IPS-15b (cell line): ENCODE measurements around the gene ACSM6.
"Not testable (repeated sequence)": the region's sequence is repeated elsewhere in the genome, so short reads cannot be mapped to it uniquely, and the experiment has no call there.

Experiments used
- H3K27me3 ChIP-seq: one replicate; pipeline ENCODE4 v1.6.1; 2013; ENCODE audit warnings: low read length; ENCODE audit not compliant: control insufficient read depth, insufficient read depth
- H3K36me3 ChIP-seq: one replicate; pipeline ENCODE4 v1.6.1; 2013; ENCODE audit warnings: low read length; ENCODE audit not compliant: control insufficient read depth, insufficient read depth
- H3K4me1 ChIP-seq: one replicate; pipeline ENCODE4 v1.6.1; 2013; ENCODE audit warnings: mild to moderate bottlenecking, low read length; ENCODE audit not compliant: control insufficient read depth, insufficient read depth
- H3K4me3 ChIP-seq: one replicate; pipeline ENCODE4 v1.5.1; 2013; ENCODE audit warnings: low read depth, low read length
- H3K9ac ChIP-seq: one replicate; pipeline ENCODE4 v1.6.1; 2013; ENCODE audit warnings: low read depth, mild to moderate bottlenecking, low read length
- H3K9me3 ChIP-seq: one replicate; pipeline ENCODE4 v1.6.1; 2013; ENCODE audit warnings: mild to moderate bottlenecking, low read length; ENCODE audit not compliant: control insufficient read depth, insufficient read depth

Gene ACSM6

DNA sequence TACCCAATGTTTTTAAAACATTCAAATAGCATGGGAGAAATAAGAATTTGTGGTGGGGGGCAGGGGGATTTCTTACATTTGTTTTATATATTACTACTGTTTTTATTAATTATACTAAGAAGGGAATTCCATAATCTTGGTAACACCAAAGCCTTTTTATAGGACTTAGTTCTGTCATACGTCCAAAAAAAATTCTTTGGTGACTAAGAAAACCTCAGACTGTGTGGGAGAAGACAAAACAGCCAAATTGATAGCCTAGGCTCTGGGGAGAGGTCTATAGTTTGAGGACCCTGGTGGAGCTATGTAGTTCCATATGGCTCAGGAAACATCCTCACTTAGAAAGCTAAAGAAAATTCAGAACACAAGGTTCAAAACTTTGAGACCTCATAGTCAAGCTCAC, 23.4 kb downstream of the ACSM6 start:
- Histone ChIP-seq H3K4me1 (no peaks in the 10 kb centered on the region), H3K27me3 (no peaks in the 10 kb centered on the region), H3K9me3 (no peaks in the 10 kb centered on the region), H3K9ac (no peak overlapping the region), H3K36me3 (no peaks in the 10 kb centered on the region), H3K4me3 (no peak overlapping the region)

GRCh38 chr10:95220539-95220938, 26.5 kb downstream of the ACSM6 start:
- H3K4me3 ChIP-seq: no peak overlapping the region
- no peak overlapping the region for H3K9ac ChIP-seq
- H3K27me3 ChIP-seq: no peaks in the 10 kb centered on the region
- no peaks in the 10 kb centered on the region for H3K9me3 ChIP-seq
- H3K4me1 ChIP-seq: no peaks in the 10 kb centered on the region
- H3K36me3 ChIP-seq: no peaks in the 10 kb centered on the region

- Histone ChIP-seq H3K27me3 (no peaks in the 10 kb centered on the region), H3K9me3 (no peaks in the 10 kb centered on the region), H3K4me1 (no peaks in the 10 kb centered on the region), H3K36me3 (no peaks in the 10 kb centered on the region), H3K4me3 (no peak overlapping the region), H3K9ac (no peak overlapping the region)
Measured at GRCh38 chr10:95221124-95221523, 27.1 kb downstream of the ACSM6 start.

GRCh38 chr10:95225136-95225535, 31.1 kb downstream of the ACSM6 start:
- no peak overlapping the region for H3K9ac ChIP-seq
- H3K4me1 ChIP-seq: peaks cover 17% of the 10 kb centered on the region

DNA sequence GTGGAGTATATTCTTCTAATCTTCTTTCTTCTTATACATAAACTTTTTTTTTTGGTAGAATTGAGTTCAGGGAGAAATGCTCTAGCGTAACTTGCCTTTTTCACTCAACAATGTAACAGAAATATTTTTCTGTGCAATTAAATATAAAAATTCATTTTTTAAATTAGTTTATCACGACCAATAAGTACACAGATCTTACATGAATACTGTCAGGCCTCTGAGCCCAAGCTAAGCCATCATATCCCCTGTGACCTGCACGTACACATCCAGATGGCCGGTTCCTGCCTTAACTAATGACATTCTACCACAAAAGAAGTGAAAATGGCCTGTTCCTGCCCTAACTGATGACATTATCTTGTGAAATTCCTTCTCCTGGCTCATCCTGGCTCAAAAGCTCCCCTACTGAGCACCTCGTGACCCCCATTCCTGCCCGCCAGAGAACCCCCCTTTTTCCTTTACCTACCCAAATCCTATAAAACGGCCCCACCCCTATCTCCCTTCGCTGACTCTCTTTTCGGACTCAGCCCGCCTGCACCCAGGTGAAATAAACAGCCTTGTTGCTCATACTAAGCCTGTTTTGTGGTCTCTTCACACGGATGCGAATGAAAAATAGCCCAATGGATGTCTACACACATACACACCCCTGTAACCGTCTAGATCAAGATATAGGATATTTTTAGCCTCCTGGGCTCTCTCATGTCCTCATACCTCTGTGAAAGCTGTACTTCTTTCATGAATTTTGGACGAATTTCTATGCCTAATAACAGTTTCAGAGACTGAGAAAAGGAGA, 35.1 kb downstream of the ACSM6 start:
- not testable (repeated sequence) for H3K27me3 ChIP-seq, H3K9me3 ChIP-seq, H3K36me3 ChIP-seq
- Histone ChIP-seq H3K4me3 (peak overlapping the region; percentile 30), H3K9ac (peak overlapping the region; percentile 26), H3K4me1 (peaks cover 27% of the 10 kb centered on the region)

More at GRCh38 chr10:95225136-95225535, 31.1 kb downstream of the ACSM6 start:
- no peaks in the 10 kb centered on the region for H3K27me3 ChIP-seq
- no peaks in the 10 kb centered on the region for H3K9me3 ChIP-seq
- H3K4me3 ChIP-seq: no peak overlapping the region
- H3K36me3 ChIP-seq: no peaks in the 10 kb centered on the region

GRCh38 chr10:95229724-95230627, 35.9 kb downstream of the ACSM6 start:
- peak overlapping the region; percentile 62 for H3K4me3 ChIP-seq
- no peaks in the 10 kb centered on the region for H3K36me3 ChIP-seq
- no peaks in the 10 kb centered on the region for H3K9me3 ChIP-seq
- H3K27me3 ChIP-seq: no peaks in the 10 kb centered on the region
- peak overlapping the region; percentile 99 for H3K9ac ChIP-seq
- peaks cover 27% of the 10 kb centered on the region for H3K4me1 ChIP-seq

GRCh38 chr10:95230677-95231586, 36.9 kb downstream of the ACSM6 start:
- not testable (repeated sequence) for H3K27me3 ChIP-seq, H3K36me3 ChIP-seq, H3K9me3 ChIP-seq
- Histone ChIP-seq H3K4me3 (peak overlapping the region; percentile 62), H3K4me1 (peaks cover 27% of the 10 kb centered on the region), H3K9ac (peak overlapping the region; percentile 99)

- Histone ChIP-seq H3K9ac (no peak overlapping the region), H3K27me3 (no peaks in the 10 kb centered on the region), H3K9me3 (no peaks in the 10 kb centered on the region), H3K4me3 (no peak overlapping the region), H3K36me3 (peaks cover 14% of the 10 kb centered on the region), H3K4me1 (peaks cover 23% of the 10 kb centered on the region)
Measured at GRCh38 chr10:95233377-95234034, 39.5 kb downstream of the ACSM6 start.

GRCh38 chr10:95234951-95235350, 40.9 kb downstream of the ACSM6 start:
- Histone ChIP-seq H3K36me3 (peaks cover 15% of the 10 kb centered on the region), H3K9ac (no peak overlapping the region), H3K4me3 (no peak overlapping the region)

DNA sequence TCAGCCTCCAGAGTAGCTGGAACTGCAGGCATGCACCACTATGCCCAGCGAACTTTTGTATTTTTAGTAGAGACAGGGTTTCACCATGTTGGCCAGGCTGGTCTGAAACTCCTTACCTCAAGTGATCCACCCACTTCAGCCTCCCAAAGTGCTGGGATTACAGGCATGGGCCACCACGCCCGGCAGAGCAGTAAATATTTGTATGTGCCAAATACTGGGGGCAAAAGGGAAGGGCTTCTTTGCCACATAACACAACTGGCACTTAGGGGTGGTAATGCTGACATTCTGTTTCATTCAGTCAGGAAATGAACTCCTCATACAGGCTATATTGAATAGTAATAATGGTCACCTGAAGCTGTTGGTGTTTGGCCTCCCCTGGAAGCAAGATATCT, 41.6 kb downstream of the ACSM6 start:
- Histone ChIP-seq H3K36me3 (peaks cover 22% of the 10 kb centered on the region), H3K27me3 (no peaks in the 10 kb centered on the region)

More at GRCh38 chr10:95234951-95235350, 40.9 kb downstream of the ACSM6 start:
- H3K9me3 ChIP-seq: no peaks in the 10 kb centered on the region
- H3K27me3 ChIP-seq: no peaks in the 10 kb centered on the region
- H3K4me1 ChIP-seq: peaks cover 12% of the 10 kb centered on the region

More for the DNA sequence above, 41.6 kb downstream of the ACSM6 start:
- Histone ChIP-seq H3K9me3 (no peaks in the 10 kb centered on the region), H3K9ac (no peak overlapping the region), H3K4me3 (no peak overlapping the region), H3K4me1 (peaks cover 7% of the 10 kb centered on the region)
